Gastroesophageal sphincter (tissue), 2 donors: ENCODE data around the gene DZANK1.

Experiments
- EP300 ChIP-seq: sonication (generic); formaldehyde crosslinking; IDR thresholded peaks from one replicate; pipeline ENCODE4 v1.6.1; 2017; ENCODE audit warnings: antibody characterized with exemption, mild to moderate bottlenecking
- POLR2AphosphoS5 ChIP-seq: sonication (generic); formaldehyde crosslinking; IDR thresholded peaks from one replicate; pipeline ENCODE4 v1.6.1; 2017; ENCODE audit warnings: antibody characterized with exemption

DNA sequence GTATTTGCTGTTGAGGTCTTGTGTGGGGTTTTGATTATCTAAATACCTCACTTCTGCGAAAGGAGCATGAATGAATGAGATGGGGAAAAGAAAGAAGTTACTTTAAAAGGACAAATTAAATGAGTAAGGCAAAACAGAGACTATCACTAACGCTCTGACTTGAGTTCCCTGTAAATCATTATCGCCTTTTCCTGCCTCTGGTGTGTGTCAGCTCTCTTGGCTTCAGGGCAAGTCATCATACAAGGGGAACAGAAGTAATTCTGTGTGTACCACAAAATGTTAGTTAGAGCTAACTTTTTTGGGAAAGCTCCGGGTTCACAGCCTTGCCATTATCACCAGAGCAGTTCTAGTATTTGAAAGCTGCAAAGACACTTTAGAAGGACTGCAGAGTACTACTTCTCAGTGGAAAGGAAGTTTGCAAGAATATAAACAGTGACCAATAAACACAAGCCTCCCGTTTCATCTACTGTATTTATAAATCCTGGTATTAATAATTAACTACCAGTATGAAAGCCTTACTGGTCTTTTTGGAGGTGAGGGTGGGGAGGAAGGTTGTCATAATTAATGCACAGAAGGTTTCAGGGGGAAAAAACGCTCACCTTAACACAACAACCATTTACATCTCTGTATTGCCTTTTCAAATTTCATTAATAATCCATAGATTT is 1.2 kb downstream of the DZANK1 start:
- TF ChIP-seq EP300 (no peak), POLR2AphosphoS5 (no peak)
